ENCODE data around the gene DNAH5.

Gene DNAH5

DNA sequence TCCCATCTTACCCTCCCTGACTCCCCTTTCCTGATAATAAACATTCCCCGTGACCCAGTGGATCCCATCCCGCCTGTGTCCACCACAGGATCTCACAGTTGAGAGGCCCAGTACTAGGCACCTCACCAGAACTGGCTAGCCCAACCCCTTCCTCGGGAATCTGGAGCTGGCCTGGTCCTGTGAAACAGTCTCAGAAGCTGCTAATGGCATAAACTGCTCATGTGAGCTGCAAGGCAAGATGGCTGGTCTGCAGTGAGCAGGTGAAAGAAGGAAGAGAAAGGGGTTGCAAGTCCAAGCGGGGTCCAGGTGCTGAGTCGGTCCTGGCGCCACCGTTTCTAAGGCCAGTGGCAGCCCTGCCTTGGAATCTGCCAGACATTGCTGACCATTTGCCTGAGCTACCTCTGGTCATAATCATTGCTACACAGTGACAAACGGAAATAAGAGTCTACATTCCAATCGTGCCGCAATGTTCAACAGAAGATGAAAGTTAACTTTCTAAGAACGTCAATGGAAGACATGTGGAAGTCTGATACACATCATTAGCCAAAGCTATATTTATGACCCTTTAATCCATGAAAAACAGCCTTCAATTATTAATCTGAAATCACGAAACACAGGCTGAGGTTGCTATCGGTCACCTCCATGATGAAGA is 33.7 kb downstream of the DNAH5 start:
- FAIRE-seq (no peak), DNase-seq (ENCODE audit: insufficient read length) (no peak)
- TF ChIP-seq POLR2A (IDR thresholded peaks at IDR 0.05; ENCODE audit: low read depth, low read length) (no peak), POLR2AphosphoS5 (IDR thresholded peaks at IDR 0.05; ENCODE audit: low read depth, low read length) (no peak), TAF1 (IDR thresholded peaks at IDR 0.05; ENCODE audit: borderline replicate concordance, low read depth, low read length) (no peak)

DNA sequence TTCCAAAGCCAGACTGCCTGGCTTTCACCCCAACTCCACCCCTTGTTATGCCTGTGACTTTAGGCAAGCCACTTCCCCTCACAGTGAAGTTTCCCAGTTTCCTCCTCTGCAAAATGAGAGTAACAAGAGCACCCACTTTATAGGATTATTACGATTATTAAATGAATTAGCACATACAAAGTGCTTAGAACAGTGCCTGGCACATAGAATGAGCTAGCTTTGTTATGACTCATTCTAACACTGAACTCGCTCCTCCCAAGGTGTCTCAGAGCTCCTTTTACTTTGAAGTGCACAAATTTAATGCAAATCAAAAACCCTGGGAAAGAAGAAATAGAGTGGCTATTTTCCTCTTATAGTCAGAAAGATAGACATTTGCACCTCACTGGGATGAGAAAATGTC is 34.3 kb downstream of the DNAH5 start:
- DNase-seq (ENCODE audit: insufficient read length) (no peak), FAIRE-seq (no peak)
- TF ChIP-seq TAF1 (IDR thresholded peaks at IDR 0.05; ENCODE audit: borderline replicate concordance, low read depth, low read length) (no peak), POLR2A (IDR thresholded peaks at IDR 0.05; ENCODE audit: low read depth, low read length) (no peak), POLR2AphosphoS5 (IDR thresholded peaks at IDR 0.05; ENCODE audit: low read depth, low read length) (no peak)

DNA sequence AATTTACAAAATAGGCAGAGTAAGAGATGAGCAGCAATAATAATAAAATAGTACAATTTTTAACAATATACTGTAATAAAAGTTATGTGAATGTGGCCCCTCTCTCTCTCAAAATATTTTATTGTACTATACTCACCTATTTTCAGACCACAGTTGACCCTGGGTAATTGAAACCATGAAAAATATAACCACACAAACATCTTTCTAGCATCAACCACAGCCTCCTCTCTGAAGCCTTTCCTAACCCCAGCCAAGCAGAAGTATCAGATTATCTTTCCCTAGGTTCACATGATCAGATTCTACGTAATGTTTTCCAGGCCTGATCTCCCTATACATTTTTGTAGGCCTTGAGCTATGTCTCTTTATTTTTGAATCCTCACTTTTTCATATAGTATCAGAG is 35.2 kb downstream of the DNAH5 start:
- FAIRE-seq (no peak), DNase-seq (ENCODE audit: insufficient read length) (no peak)
- TF ChIP-seq POLR2AphosphoS5 (IDR thresholded peaks at IDR 0.05; ENCODE audit: low read depth, low read length) (no peak), POLR2A (IDR thresholded peaks at IDR 0.05; ENCODE audit: low read depth, low read length) (no peak), TAF1 (IDR thresholded peaks at IDR 0.05; ENCODE audit: borderline replicate concordance, low read depth, low read length) (no peak)

DNA sequence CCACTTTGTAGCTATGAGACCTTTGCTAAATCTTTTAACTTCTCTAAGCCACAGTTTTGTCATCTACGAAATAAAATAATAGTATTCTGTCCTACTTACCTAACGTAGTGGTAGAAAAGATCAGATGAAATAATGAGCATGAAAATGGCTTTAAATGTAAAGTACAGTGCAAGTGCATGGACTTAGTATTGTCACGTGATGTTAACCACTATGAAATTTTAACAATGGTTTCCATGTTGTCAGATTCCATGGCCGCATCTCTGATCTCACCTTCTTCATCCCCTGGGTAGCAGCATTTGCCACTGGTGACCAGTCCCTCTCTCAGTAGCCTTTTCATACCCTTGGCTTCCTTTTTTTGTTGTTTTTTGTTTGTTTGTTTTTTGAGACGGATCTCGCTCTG is 45.9 kb downstream of the DNAH5 start:
- no peak for DNase-seq (ENCODE audit: insufficient read length)
- TF ChIP-seq TAF1 (IDR thresholded peaks at IDR 0.05; ENCODE audit: borderline replicate concordance, low read depth, low read length) (no peak), POLR2A (IDR thresholded peaks at IDR 0.05; ENCODE audit: low read depth, low read length) (no peak), POLR2AphosphoS5 (IDR thresholded peaks at IDR 0.05; ENCODE audit: low read depth, low read length) (no peak)
- FAIRE-seq: no peak

DNA sequence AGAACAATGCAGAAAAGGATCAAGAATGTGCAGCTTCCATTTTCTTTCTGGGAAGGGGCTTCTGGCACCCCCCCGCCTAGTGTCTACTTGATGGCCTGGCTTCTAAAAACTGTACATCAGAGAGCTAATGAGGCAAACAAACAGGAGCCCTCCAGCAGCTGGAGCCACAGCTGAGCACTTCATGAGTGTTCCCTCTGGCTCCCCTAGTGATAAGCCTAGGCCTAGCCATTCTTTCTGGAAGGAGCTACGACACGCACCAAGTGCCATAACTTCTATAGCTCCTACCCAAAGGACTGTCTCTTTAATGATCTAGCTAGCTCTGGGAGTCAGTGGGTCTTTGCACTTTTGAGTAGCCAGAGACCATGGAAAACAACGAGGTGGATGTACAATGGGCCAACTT is 66.1 kb downstream of the DNAH5 start:
- DNase-seq (ENCODE audit: insufficient read length) (no peak), FAIRE-seq (no peak)
- no peak for TF ChIP-seq POLR2AphosphoS5 (IDR thresholded peaks at IDR 0.05; ENCODE audit: low read depth, low read length)
- no peak for TF ChIP-seq POLR2A (IDR thresholded peaks at IDR 0.05; ENCODE audit: low read depth, low read length)

DNA sequence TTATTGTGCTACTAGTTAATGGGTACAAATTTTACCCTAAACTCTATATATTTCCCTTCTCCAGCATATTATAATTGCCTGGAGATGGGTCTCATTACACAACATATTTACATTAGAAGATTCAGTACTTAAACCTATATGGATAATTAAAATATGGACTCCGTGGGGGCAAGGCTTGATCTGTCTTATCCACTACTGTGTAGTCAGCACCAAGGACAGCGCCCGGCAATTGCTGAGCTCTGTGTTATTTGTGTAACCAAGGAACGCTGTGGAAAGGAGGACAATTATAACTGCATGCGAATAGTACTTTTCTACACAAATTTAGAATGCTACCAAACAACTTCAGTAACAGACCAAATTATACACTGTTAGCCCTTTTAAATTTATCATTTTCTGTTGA is 77.7 kb downstream of the DNAH5 start:
- FAIRE-seq (no peak), DNase-seq (ENCODE audit: insufficient read length) (no peak)
- TF ChIP-seq POLR2AphosphoS5 (IDR thresholded peaks at IDR 0.05; ENCODE audit: low read depth, low read length) (no peak), POLR2A (IDR thresholded peaks at IDR 0.05; ENCODE audit: low read depth, low read length) (no peak), TAF1 (IDR thresholded peaks at IDR 0.05; ENCODE audit: borderline replicate concordance, low read depth, low read length) (no peak)

DNA sequence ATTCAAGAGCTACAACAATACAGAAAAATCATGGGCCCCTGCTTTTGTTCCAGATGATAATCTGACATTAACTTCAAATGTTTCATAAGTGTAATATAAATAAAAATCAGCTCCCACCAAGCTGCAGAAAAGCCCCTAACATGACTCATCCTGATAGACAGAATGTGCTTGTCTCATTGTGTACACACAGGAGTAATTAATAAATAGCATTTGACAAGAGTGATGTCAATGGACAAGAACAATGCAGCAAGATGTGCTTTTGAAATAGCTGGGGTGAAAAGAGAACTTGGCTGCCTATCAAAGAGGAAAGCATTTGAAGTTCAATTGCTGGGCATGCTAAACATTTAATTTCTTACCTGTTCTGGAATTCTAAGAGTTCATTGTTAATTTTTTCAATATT is 79.2 kb downstream of the DNAH5 start:
- FAIRE-seq (no peak), DNase-seq (ENCODE audit: insufficient read length) (no peak)
- no peak for TF ChIP-seq POLR2AphosphoS5 (IDR thresholded peaks at IDR 0.05; ENCODE audit: low read depth, low read length)
- no peak for TF ChIP-seq POLR2A (IDR thresholded peaks at IDR 0.05; ENCODE audit: low read depth, low read length)
- TF ChIP-seq TAF1 (IDR thresholded peaks at IDR 0.05; ENCODE audit: borderline replicate concordance, low read depth, low read length): no peak

DNA sequence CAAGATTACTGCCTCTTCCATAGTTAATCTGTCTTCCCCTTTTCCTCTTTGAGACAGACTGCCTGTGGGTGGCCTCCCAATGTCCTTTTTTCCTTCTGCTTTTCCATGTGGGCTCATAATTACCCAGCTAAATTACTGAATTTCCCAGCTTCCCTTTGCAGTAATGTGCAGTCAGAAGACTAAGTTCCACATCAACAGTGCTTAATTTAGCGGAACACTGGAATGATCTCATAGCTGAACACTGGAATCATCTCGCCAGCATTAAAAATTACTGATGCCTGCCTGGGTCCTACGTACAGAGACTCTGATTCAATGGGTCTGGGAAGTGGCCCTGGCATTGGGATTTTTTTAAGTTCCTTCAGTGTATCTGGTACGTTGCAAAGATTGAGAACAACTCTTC is 84.3 kb downstream of the DNAH5 start:
- no peak for DNase-seq (ENCODE audit: insufficient read length)
- TF ChIP-seq POLR2AphosphoS5 (IDR thresholded peaks at IDR 0.05; ENCODE audit: low read depth, low read length): no peak
- FAIRE-seq: no peak

DNA sequence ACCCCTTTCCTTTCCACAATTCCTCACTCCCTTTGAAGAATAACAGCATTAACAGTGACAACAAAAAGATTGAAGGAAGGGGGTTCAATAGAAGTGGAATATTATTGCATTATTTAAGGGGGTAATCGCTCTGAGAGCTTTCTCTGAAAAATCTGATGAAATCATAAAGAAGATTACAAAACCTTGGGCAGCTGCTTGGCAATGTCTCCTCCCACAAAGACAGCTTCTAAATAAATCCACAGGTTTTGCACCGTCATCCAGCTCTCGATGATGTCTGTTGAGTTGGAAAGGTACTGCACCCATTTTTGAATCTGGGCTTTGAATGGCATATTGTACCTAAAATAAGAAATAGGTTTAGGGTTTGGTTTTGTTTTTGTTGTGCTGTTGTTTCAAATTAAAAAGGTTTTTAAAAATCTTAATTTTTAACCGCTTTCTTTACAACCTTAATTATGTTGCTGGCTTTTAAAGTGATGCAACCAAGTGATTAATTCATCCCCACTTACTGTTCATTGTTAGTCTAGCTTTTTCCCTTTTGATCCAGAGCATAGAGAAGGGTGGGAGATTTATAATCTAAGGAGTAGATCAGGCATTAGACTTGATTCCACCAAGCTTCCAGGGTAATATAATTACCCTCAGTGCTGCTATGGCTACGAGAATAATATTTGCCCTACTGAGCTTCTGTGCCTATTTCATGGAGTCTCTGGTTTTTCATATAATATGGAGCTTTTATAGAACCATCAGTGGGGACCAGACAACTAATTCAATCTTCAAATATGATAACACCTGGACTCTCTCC is 85.0 kb downstream of the DNAH5 start:
- no peak for DNase-seq (ENCODE audit: insufficient read length)
- TF ChIP-seq POLR2A (IDR thresholded peaks at IDR 0.05; ENCODE audit: low read depth, low read length) (no peak), POLR2AphosphoS5 (IDR thresholded peaks at IDR 0.05; ENCODE audit: low read depth, low read length) (no peak), TAF1 (IDR thresholded peaks at IDR 0.05; ENCODE audit: borderline replicate concordance, low read depth, low read length) (no peak)
- no peak for FAIRE-seq

DNA sequence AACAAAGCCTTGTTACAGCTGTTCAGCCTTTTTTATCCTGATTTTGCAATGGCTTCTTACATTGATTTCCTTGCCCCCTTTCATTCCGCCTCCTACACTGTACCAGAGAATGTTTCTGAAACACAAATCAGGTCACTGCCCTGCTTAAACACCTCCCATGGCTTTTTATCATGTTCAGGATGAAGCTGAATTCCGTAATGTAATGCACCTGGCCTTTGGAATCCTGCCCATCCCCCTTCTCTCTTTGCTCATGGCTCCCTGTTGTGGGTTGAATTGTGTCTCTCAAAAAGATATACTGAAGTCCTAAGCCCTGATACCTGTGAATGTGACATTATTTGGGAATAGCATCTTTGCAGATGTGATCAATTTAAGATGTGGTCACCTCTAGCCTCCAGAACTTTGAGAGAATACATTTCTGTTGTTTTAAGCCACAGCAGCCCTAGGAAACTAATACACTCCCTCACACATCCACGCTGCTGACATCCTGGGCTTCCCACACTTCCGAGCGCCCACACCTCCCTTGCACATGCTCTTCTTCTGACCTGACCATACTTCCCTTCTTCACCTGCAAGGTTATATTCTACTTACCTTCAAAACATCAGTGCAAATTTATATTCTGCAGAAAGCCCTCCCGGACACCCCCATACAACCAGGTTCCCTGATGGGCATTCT is 101.2 kb downstream of the DNAH5 start:
- no peak for TF ChIP-seq POLR2A (IDR thresholded peaks at IDR 0.05; ENCODE audit: low read depth, low read length)
- TF ChIP-seq TAF1 (IDR thresholded peaks at IDR 0.05; ENCODE audit: borderline replicate concordance, low read depth, low read length): no peak
- TF ChIP-seq POLR2AphosphoS5 (IDR thresholded peaks at IDR 0.05; ENCODE audit: low read depth, low read length): no peak
- DNase-seq (ENCODE audit: insufficient read length) (no peak), FAIRE-seq (no peak)

DNA sequence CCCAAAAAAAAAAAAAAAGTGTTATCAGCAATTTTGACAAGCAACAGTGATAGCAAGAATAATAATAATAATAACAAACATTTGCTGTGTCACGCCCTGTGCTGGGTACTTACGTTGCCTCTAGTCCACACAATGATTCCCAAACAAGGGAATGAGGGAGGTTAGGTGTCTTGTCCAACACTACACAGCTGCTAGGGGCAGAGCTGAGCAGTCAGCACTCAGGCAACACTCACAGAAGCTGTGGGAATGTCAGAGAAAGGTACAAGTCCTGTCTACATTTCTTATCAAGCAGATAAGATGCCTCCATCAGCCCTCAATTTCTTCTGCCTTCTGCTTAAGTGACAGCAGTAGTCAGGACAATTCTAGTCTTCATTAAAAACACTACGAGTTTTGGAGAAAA is 111.0 kb downstream of the DNAH5 start:
- FAIRE-seq (no peak), DNase-seq (ENCODE audit: insufficient read length) (no peak)
- TF ChIP-seq TAF1 (IDR thresholded peaks at IDR 0.05; ENCODE audit: borderline replicate concordance, low read depth, low read length): no peak
- TF ChIP-seq POLR2AphosphoS5 (IDR thresholded peaks at IDR 0.05; ENCODE audit: low read depth, low read length): no peak
- no peak for TF ChIP-seq POLR2A (IDR thresholded peaks at IDR 0.05; ENCODE audit: low read depth, low read length)

DNA sequence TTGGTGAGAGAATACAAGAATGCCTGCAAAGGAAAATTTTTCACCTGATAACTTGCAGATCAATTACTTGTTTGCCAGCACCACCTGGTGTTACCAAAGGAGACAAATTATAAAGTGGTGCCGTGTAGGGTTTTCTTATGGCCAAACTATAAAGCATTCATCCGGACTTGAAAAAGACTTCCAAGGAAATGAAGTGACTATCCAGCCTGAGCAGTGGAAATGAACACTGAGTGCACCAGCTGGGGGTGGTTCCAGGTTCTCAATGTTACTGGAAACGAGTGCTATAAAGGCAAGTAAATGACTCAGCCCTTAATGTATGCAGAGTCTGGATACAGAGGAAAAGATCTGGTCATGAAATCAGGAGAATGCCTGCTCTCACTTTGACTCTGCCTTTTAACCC is 113.1 kb downstream of the DNAH5 start:
- FAIRE-seq: no peak
- TF ChIP-seq POLR2A (IDR thresholded peaks at IDR 0.05; ENCODE audit: low read depth, low read length) (no peak), TAF1 (IDR thresholded peaks at IDR 0.05; ENCODE audit: borderline replicate concordance, low read depth, low read length) (no peak), POLR2AphosphoS5 (IDR thresholded peaks at IDR 0.05; ENCODE audit: low read depth, low read length) (no peak)
- no peak for DNase-seq (ENCODE audit: insufficient read length)
